H1 (cell line): ENCODE data around the gene ZNF506. TPM values are rescaled to one million over a fixed set of nuclear protein-coding genes. Genes with fewer than 3 reads are reported as not detected.

ENCODE experiments used
- CTCF ChIA-PET: fragments of 300-600 bp; sonication (Branson Sonifier 250); formaldehyde crosslinking; loops from one replicate; lab custom pipeline; 2021; ENCODE audit not compliant: partially characterized antibody; lab: Charles Lee
- POLR2A ChIA-PET: fragments of 300-600 bp; sonication (Branson Sonifier 250); formaldehyde crosslinking; loops from one replicate; lab custom pipeline; 2021; ENCODE audit warnings: inconsistent platforms; ENCODE audit not compliant: partially characterized antibody; lab: Charles Lee
- DNase-seq, 2 experiments: peaks; one replicate each; pipeline versions ENCODE4 v3.0.0 to v3.0.0-alpha.2; 2010 to 2022; ENCODE audit warnings: low spot score in 2 of 2, low read depth in 1 of 2, mixed read lengths in 1 of 2
- FAIRE-seq: peaks from 2 replicates; lab custom pipeline; 2011; peaks lifted over from hg19 to GRCh38; lab: Jason Lieb, UNC
- H2AFZ ChIP-seq: 2 replicates; pipeline ENCODE4 v1.8.1; 2012; ENCODE audit warnings: low read length, inconsistent platforms
- H2AK5ac ChIP-seq: 2 replicates; pipeline ENCODE4 v1.6.1; 2013; ENCODE audit warnings: low read depth, low read length
- H2BK120ac ChIP-seq: replicated peaks from 2 replicates; pipeline ENCODE3; 2013; ENCODE audit warnings: low read depth, low read length, inconsistent platforms
- H2BK12ac ChIP-seq: 2 replicates; pipeline ENCODE4 v1.6.1; 2013; ENCODE audit warnings: low read depth, low read length
- H2BK15ac ChIP-seq: 2 replicates; pipeline ENCODE4 v1.6.1; 2013; ENCODE audit warnings: low read length
- H2BK20ac ChIP-seq: 2 replicates; pipeline ENCODE4 v1.6.1; 2013; ENCODE audit warnings: low read length
- H2BK5ac ChIP-seq: 2 replicates; pipeline ENCODE4 v1.6.1; 2013; ENCODE audit warnings: low read depth, low read length
- H3K14ac ChIP-seq: 2 replicates; pipeline ENCODE4 v1.6.1; 2013; ENCODE audit warnings: inconsistent platforms; ENCODE audit not compliant: insufficient read length
- H3K18ac ChIP-seq: 2 replicates; pipeline ENCODE4 v1.6.1; 2013; ENCODE audit warnings: low read length; ENCODE audit errors: extremely low read depth
- H3K23ac ChIP-seq: 2 replicates; pipeline ENCODE4 v1.6.1; 2013; ENCODE audit warnings: inconsistent platforms; ENCODE audit not compliant: insufficient read length
- H3K23me2 ChIP-seq: 2 replicates; pipeline ENCODE4 v1.6.1; 2013; ENCODE audit warnings: low read depth, low read length
- H3K27ac ChIP-seq: 2 replicates; pipeline ENCODE4 v1.6.1; 2011; ENCODE audit warnings: low read depth, low read length, inconsistent platforms
- H3K27me3 ChIP-seq, 4 experiments: replicated peaks in 1 of 4; 1 replicate in 1 of 4; 2 replicates in 3 of 4; pipeline versions ENCODE4 v1.6.1 to v1.8.1; 2011 to 2013; ENCODE audit warnings: low read length in 3 of 4, mild to moderate bottlenecking in 3 of 4, inconsistent platforms in 2 of 4, mixed read lengths in 2 of 4, moderate library complexity in 1 of 4; ENCODE audit not compliant: control insufficient read depth in 3 of 4, insufficient read depth in 3 of 4; ENCODE audit errors: extremely low read depth in 1 of 4
- H3K36me3 ChIP-seq, 4 experiments: 2 replicates each; pipeline versions ENCODE4 v1.6.1 to v1.8.1; 2011 to 2013; ENCODE audit warnings: mild to moderate bottlenecking in 4 of 4, low read length in 3 of 4, moderate library complexity in 2 of 4, control low read depth in 1 of 4, inconsistent platforms in 1 of 4; ENCODE audit not compliant: insufficient read depth in 4 of 4, control insufficient read depth in 2 of 4
- H3K4ac ChIP-seq: replicated peaks from 2 replicates; pipeline ENCODE3; 2013; ENCODE audit warnings: low read length, low read depth, mixed read lengths, inconsistent platforms; ENCODE audit not compliant: insufficient read length
- H3K4me1 ChIP-seq, 4 experiments: replicated peaks in 1 of 4; 1 replicate in 1 of 4; 2 replicates in 3 of 4; pipeline versions ENCODE4 v1.6.1 to v1.8.1; 2011 to 2013; ENCODE audit warnings: low read length in 3 of 4, inconsistent platforms in 2 of 4, mixed read lengths in 1 of 4; ENCODE audit not compliant: insufficient read depth in 4 of 4, control insufficient read depth in 3 of 4
- H3K4me2 ChIP-seq, 2 experiments: 2 replicates each; pipeline versions ENCODE4 v1.6.1 to v1.8.1; 2011 to 2013; ENCODE audit warnings: low read depth in 2 of 2, low read length in 2 of 2, control low read depth in 1 of 2, inconsistent platforms in 1 of 2, mild to moderate bottlenecking in 1 of 2; ENCODE audit not compliant: insufficient read depth in 1 of 2
- H3K4me3 ChIP-seq, 4 experiments: fragments of 200-600, 300-600 bp in 1 of 4; sonication (generic), shearing (Covaris generic), sonication (Bioruptor Twin) in 1 of 4; 2 replicates each; pipeline versions ENCODE4 v1.5.1 to v1.8.1; 2011 to 2016; ENCODE audit warnings: low read length in 4 of 4, low read depth in 3 of 4, control low read depth in 2 of 4, inconsistent platforms in 2 of 4, mild to moderate bottlenecking in 2 of 4, mixed read lengths in 1 of 4, moderate library complexity in 1 of 4; ENCODE audit not compliant: insufficient read depth in 2 of 4; ENCODE audit errors: extremely low read depth in 1 of 4
- H3K56ac ChIP-seq: replicated peaks from 2 replicates; pipeline ENCODE3; 2013; ENCODE audit warnings: low read depth, mild to moderate bottlenecking, mixed read lengths, low read length, inconsistent platforms; ENCODE audit not compliant: insufficient read length
- H3K79me1 ChIP-seq: 2 replicates; pipeline ENCODE4 v1.6.1; 2013; ENCODE audit warnings: low read depth, low read length, control low read depth
- H3K79me2 ChIP-seq, 2 experiments: 2 replicates each; pipeline versions ENCODE4 v1.6.1 to v1.8.1; 2012 to 2013; ENCODE audit warnings: low read length in 2 of 2, mild to moderate bottlenecking in 2 of 2, inconsistent platforms in 1 of 2; ENCODE audit not compliant: insufficient read depth in 2 of 2, control insufficient read depth in 1 of 2
- H3K9ac ChIP-seq, 4 experiments: replicated peaks in 1 of 4; 1 replicate in 1 of 4; 2 replicates in 3 of 4; pipeline versions ENCODE4 v1.6.1 to v1.8.1; 2011 to 2013; ENCODE audit warnings: low read depth in 3 of 4, low read length in 3 of 4, control low read depth in 2 of 4, mild to moderate bottlenecking in 2 of 4, moderate library complexity in 2 of 4, inconsistent platforms in 1 of 4; ENCODE audit errors: extremely low read depth in 1 of 4
- H3K9me3 ChIP-seq, 2 experiments: 2 replicates each; pipeline versions ENCODE4 v1.6.1 to v1.8.1; 2012 to 2013; ENCODE audit warnings: mild to moderate bottlenecking in 2 of 2, moderate library complexity in 2 of 2, control low read depth in 1 of 2, inconsistent platforms in 1 of 2, low read depth in 1 of 2, low read length in 1 of 2, mixed read lengths in 1 of 2; ENCODE audit not compliant: insufficient read depth in 2 of 2
- H4K20me1 ChIP-seq, 2 experiments: replicated peaks in 1 of 2; 2 replicates each; pipeline versions ENCODE3 to v1.8.1; 2011 to 2013; ENCODE audit warnings: inconsistent platforms in 2 of 2, low read length in 2 of 2, mild to moderate bottlenecking in 1 of 2; ENCODE audit not compliant: insufficient read depth in 2 of 2, control insufficient read depth in 1 of 2
- H4K5ac ChIP-seq: 2 replicates; pipeline ENCODE4 v1.6.1; 2013; ENCODE audit warnings: low read length, low read depth, mixed read lengths, inconsistent platforms; ENCODE audit not compliant: insufficient read length
- H4K8ac ChIP-seq: 2 replicates; pipeline ENCODE4 v1.8.0; 2013; ENCODE audit warnings: mild to moderate bottlenecking, moderate library complexity, low read length, inconsistent platforms; ENCODE audit not compliant: insufficient read depth; ENCODE audit errors: extremely low read depth
- H4K91ac ChIP-seq: replicated peaks from 2 replicates; pipeline ENCODE3; 2013; ENCODE audit warnings: low read length, mixed read lengths, inconsistent platforms; ENCODE audit not compliant: insufficient read length
- CEBPB ChIP-seq: IDR thresholded peaks from 2 replicates; pipeline ENCODE4 v1.6.1; 2012; ENCODE audit warnings: low read depth, low read length
- CREB1 ChIP-seq: IDR thresholded peaks from 2 replicates; pipeline ENCODE4 v1.6.1; 2012; ENCODE audit warnings: inconsistent platforms
- GTF2F1 ChIP-seq: IDR thresholded peaks from 2 replicates; pipeline ENCODE4 v1.6.1; 2012; ENCODE audit warnings: low read depth, low read length, improper control_type of control experiment, borderline replicate concordance
- JUN ChIP-seq: IDR thresholded peaks from 2 replicates; pipeline ENCODE4 v1.6.1; 2011; ENCODE audit warnings: low read depth, mild to moderate bottlenecking, improper control_type of control experiment, low read length
- KDM5A ChIP-seq: fragments of 200-600 bp; IDR thresholded peaks from 2 replicates; pipeline ENCODE4 v1.7.1; 2012; ENCODE audit warnings: mild to moderate bottlenecking, low read length, inconsistent platforms, mixed read lengths
- PHF8 ChIP-seq: fragments of 200-600 bp; sonication (generic); conservative IDR thresholded peaks from 2 replicates; pipeline ENCODE4 v1.7.1; 2012; ENCODE audit warnings: low read depth, mild to moderate bottlenecking, inconsistent platforms, low read length, moderate library complexity
- POU5F1 ChIP-seq: IDR thresholded peaks from 2 replicates; pipeline ENCODE4 v1.6.1; 2011; ENCODE audit warnings: low read depth, mild to moderate bottlenecking, low read length, moderate library complexity
- TCF12 ChIP-seq: IDR thresholded peaks from 2 replicates; pipeline ENCODE4 v1.6.1; 2011; ENCODE audit warnings: low read depth, mild to moderate bottlenecking, low read length
- WGBS, 2 experiments: shearing (Covaris generic) in 1 of 2; methylation state at CpG; one replicate each; pipeline versions ENCODE4 v1.1.6 to v1.1.7; 2013 to 2015; ENCODE audit warnings: low lambda C conversion rate in 2 of 2, mixed read lengths in 2 of 2, inconsistent platforms in 1 of 2, low coverage in 1 of 2, missing lambda C conversion rate in 1 of 2; ENCODE audit not compliant: insufficient replicate concordance in 2 of 2, insufficient coverage in 1 of 2, insufficient read length in 1 of 2; ENCODE audit errors: extremely low coverage in 1 of 2, missing lambda C conversion rate in 1 of 2; 5-methylcytosine and 5-hydroxymethylcytosine counted together
- polyA plus RNA-seq, 7 experiments: library from polyadenylated mRNA; depleted of rRNA in 3 of 7; stranded (reverse) in 5 of 7; unstranded in 2 of 7; fragments of >200 nt in 5 of 7; fragments of 200-250 nt in 2 of 7; gene quantifications; 1 replicate in 5 of 7; 2 replicates in 1 of 7; 4 replicates in 1 of 7; pipeline versions ENCODE4 v1.2.1 to v1.2.3, GENCODE V29; 2011 to 2013; ENCODE audit warnings: missing spikeins in 2 of 7, mixed read lengths in 2 of 7
- total RNA-seq: library from RNA; stranded (reverse); fragmentation: NEBNext Ultra II Directional; extraction: Animal tissue kit (Norgen Biotek cat#: 25700); gene quantifications from 2 replicates; pipeline ENCODE4 v1.2.1, GENCODE V29; 2021

Gene ZNF506
- total and polyA plus RNA-seq, 2 of the 8 experiments (the other 6 are each of a cell fraction or from before 2014, with no cell fraction given), result 4.5 to 8.3 TPM

DNA sequence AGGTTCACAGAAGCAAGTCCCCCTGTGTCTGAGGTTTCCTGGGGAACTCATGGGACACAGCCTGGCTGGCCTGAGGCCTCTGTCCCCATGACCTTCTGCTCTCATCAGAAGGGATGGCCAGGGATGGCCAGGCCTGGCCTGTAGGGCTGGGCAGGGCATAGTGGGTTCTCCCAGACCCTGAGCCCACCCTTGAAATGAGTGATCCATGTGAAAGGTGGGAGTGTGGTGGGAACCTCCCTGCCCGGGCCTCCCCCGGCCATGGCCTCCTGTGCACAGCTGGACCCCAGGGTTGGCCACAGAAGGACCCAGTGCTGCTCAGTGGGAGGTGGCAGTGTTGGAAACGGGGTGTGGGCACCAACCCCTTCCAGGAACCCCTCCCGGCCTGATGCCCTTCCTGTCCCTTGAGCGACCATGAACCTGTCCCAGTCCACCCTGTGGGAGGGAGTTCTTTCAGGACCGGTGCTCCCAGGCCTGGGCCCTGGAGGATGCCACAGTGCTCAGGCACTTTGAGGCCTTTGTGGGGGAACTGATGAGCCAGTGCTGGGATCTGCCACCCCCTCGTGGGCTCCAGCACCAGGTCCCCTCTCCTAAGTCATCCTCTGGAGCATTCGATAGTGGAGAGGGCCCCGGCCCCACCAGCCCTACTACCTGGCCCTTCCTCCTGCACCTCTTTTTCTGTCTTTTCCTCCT, 73.2 kb downstream of the ZNF506 start:
- Histone ChIP-seq H3K9me3 (peaks cover 3 to 18% of the 10 kb centered on the region in 2 experiments; a peak in 1 of 4 replicates), H3K79me1 (no peaks in the 10 kb centered on the region), H3K79me2 (no peaks in the 10 kb centered on the region), H3K9ac (no peak overlapping the region), H3K27me3 (0 out of 7 replicates have a peak, but pooled peaks cover 0 to 2% (median 0%) of the 10 kb centered on the region in 4 experiments), H4K5ac (no peak overlapping the region), H2BK5ac (no peak overlapping the region), H3K23ac (no peak overlapping the region), H2AFZ (no peak overlapping the region), H2BK15ac (no peak overlapping the region), H2BK20ac (no peak overlapping the region)
- TF ChIP-seq JUN (no peak), TCF12 (no peak), KDM5A (no peak), CREB1 (no peak), PHF8 (no peak), GTF2F1 (no peak), POU5F1 (no peak), CEBPB (no peak)
- TF ChIP-seq, all 59 proteins: peak for 0
- no peak overlapping the region for H3K18ac ChIP-seq
- H4K91ac ChIP-seq, result no peak overlapping the region
- no peak overlapping the region for H3K4me3 ChIP-seq
- H3K14ac ChIP-seq, result no peak overlapping the region
- no peaks in the 10 kb centered on the region for H4K20me1 ChIP-seq
- no peak overlapping the region for H3K4me2 ChIP-seq
- no peaks in the 10 kb centered on the region for H3K4me1 ChIP-seq
- H3K27ac ChIP-seq, result no peak overlapping the region
- no peak overlapping the region for H3K4ac ChIP-seq
- H2BK12ac ChIP-seq, result no peak overlapping the region
- POLR2A ChIA-PET, result no interaction called here
- H3K36me3 ChIP-seq, result no peaks in the 10 kb centered on the region
- CTCF ChIA-PET, result interaction anchor here (1.3 kb wide), 1 partner anchor 16 kb away, joined by 3 read pairs; no protein-coding TSS in a partner anchor
- H4K8ac ChIP-seq, result no peak overlapping the region
- DNase-seq (no peak), FAIRE-seq (no peak)
- no peak overlapping the region for H2BK120ac ChIP-seq
- H3K23me2 ChIP-seq, result no peaks in the 10 kb centered on the region
- no peak overlapping the region for H3K56ac ChIP-seq
- 91% methylated on average over 9 of the region's 9 CpGs; no CpG with 5 or more reads in 1 of the 2 experiments for WGBS, 2 experiments
- no peak overlapping the region for H2AK5ac ChIP-seq
